ENCODE measurements around the gene PGAM2.

PGAM2 gene

DNA sequence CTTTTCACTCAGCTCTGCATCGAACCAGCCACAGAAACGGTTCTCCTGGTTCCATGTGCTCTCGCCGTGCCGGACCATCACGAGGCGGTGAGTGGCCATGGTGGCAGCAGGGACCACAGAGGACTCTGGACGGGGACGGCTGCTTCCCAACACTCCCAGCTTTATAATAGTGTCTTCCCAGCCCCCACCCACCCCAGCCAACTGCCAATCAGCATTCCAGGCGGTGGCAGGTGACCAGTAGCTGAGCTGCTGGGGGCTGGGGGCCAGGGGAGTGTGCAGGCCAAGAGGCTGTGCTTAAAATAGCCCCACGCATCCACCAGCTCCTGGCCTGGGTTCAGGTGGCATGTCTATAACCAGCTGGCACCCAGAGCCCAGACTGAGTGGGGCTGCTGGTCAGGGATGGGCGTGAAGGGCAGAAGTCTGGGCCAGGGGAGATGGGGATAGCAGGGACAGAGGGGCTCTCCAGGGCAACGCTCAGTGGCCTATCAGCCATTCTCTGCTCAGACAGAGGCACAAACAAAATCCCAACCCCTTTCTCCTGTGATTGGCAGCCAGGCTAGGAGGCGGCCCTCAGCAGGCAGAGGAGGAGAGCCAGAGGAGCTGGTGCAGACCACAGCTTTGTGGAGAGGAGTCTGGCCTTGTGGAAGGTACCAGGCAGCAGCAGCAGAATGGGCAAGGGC, at the start of gene PGAM2:
PGAM2 (minus strand) TSS at position 137 of the 680 bp plus-strand sequence; CDS start at position 99, 38 bp downstream.
- no peak for DNase-seq

DNA sequence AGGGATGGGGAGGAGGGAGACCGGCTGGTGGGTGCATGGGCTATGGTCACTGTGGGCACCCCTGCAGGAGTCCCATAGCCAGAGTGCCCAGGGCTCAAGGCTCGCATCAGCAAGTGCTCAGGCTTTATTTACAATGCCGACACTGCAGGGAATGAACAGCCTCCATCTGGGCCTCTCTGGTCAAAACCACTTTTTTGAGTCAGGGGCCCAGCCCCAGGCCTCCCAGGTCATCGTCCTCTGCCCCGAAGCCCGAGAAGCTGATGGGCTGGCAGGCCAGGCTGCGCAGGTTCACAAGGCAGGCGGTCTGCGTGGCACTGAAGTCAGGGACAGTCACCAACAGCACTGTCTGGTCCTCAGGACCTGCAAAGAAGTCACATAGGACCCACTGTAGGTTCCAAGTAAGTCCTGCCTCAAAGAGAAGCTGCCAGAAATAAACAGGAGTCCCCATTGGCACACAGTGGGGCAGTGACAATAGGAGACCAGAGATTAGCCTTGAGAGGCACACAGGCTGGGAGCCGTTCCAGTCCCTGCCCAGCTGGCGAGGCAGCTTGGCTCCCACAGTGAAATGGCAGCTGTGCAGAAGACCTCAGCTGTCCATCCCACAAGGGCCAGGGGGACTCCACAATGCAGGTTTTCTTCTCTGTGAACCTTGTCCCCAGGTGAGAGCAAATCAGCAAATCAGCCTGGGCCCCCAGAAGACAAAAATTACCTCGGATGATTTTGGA, 49.4 kb upstream of the PGAM2 start:
- no peak for DNase-seq

DNA sequence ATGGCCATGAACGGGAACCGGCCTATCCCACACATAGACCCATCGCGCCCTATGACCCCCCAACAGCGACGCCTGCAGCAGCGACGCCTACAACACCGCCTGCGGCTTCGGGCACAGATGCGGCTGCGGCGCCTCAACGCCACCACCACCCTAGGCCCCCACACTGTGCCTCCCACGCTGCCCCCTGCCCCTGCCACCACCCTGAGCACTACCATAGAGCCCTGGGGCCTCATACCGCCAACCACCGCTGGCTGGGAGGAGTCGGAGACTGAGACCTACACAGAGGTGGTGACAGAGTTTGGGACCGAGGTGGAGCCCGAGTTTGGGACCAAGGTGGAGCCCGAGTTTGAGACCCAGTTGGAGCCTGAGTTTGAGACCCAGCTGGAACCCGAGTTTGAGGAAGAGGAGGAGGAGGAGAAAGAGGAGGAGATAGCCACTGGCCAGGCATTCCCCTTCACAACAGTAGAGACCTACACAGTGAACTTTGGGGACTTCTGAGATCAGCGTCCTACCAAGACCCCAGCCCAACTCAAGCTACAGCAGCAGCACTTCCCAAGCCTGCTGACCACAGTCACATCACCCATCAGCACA, 48.5 kb upstream of the PGAM2 start:
- no peak for DNase-seq

DNA sequence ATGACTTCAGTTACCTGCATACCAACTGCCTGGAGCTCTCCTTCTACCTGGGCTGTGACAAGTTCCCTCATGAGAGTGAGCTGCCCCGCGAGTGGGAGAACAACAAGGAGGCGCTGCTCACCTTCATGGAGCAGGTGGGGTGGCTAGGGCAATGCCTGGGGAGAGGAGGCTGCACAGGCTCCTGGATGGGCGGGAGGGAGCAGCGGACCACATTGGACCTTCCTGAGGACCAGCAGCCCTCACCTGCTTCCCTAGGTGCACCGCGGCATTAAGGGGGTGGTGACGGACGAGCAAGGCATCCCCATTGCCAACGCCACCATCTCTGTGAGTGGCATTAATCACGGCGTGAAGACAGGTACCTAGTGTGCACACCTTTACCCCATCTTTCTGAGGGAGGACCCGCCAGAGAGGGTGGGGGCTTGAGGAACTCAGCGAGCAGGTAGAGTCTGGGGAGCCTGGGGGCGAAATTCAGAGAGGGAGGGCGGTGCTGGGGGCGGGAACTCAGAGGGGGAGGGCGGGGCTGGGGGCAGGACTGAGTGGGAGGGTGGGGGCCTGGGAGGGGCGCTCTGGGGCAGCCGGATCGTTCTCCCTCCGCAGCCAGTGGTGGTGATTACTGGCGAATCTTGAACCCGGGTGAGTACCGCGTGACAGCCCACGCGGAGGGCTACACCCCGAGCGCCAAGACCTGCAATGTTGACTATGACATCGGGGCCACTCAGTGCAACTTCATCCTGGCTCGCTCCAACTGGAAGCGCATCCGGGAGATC, 47.8 kb upstream of the PGAM2 start:
- DNase-seq = no peak

DNA sequence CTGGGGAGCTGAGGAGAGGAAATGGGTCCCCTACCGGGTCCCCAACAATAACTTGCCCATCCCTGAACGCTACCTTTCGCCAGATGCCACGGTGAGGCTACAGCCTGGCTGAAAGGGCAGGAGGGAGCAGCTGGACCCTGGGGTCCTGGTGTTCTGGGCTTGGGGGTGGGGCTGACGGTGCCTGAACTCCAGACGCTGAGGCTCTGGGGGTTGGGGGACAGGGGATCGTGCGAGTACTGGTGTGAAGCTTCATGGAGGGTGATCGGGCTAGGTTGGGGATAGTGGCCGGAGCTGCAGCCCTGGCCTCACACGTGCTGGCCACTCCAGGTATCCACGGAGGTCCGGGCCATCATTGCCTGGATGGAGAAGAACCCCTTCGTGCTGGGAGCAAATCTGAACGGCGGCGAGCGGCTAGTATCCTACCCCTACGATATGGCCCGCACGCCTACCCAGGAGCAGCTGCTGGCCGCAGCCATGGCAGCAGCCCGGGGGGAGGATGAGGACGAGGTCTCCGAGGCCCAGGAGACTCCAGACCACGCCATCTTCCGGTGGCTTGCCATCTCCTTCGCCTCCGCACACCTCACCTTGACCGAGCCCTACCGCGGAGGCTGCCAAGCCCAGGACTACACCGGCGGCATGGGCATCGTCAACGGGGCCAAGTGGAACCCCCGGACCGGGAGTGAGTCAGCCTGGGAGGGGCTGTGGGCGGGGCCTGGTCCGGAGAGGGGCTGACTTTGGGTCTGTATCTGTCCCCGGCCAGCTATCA, 47.0 kb upstream of the PGAM2 start:
- DNase-seq = no peak

DNA sequence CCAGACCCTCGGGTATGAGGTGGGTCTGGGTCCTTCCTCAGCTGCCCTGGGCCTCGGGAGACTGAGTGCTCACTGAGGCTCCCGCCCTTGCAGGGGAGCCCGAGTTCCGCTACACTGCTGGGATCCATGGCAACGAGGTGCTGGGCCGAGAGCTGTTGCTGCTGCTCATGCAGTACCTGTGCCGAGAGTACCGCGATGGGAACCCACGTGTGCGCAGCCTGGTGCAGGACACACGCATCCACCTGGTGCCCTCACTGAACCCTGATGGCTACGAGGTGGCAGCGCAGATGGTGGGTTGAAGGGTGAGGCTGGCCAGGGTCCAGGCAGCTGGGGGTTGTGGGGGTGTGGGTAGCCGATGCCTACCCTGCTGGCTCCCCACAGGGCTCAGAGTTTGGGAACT, 46.4 kb upstream of the PGAM2 start:
- no peak for DNase-seq

DNA sequence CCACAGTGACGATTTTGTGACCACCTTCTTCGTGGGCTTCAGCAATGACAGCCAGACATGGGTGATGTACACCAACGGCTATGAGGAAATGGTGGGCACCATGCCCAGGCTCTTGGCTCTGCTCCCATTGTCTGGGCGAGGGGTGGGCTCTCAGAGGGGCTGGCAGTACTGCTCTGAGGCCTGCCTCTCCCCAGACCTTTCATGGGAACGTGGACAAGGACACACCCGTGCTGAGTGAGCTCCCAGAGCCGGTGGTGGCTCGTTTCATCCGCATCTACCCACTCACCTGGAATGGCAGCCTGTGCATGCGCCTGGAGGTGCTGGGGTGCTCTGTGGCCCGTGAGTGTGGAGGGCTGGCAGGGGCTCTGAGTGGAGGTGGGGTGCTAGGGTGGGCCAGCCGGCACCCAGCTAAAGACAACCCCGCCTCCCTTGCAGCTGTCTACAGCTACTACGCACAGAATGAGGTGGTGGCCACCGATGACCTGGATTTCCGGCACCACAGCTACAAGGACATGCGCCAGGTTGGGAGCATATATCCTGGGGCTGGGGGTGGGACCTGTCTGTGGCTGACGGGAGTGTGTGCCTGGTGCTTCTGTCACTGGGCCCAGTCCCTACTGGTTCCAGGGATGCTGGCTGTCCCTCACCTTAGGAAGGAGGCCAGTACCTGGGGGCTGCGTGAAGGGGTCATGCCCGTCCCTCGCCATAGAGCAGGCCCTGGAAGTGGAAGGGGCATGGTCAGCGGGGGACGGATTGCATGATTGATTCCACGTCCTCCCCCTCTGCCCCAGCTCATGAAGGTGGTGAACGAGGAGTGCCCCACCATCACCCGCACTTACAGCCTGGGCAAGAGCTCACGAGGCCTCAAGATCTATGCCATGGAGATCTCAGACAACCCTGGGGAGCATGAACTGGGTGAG, 45.6 kb upstream of the PGAM2 start:
- DNase-seq = no peak

DNA sequence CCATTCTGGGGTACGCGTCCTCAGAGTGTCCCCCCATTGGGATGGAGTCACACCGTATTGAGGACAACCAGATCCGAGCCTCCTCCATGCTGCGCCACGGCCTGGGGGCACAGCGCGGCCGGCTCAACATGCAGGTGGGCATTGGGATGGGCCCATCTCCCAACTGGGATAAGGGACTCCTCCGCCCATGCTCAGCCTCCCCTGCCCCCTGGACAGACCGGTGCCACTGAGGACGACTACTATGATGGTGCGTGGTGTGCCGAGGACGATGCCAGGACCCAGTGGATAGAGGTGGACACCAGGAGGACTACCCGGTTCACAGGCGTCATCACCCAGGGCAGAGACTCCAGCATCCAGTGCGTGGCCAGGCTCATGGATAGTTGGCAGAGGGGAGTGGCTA, 44.6 kb upstream of the PGAM2 start:
- DNase-seq = no peak

DNA sequence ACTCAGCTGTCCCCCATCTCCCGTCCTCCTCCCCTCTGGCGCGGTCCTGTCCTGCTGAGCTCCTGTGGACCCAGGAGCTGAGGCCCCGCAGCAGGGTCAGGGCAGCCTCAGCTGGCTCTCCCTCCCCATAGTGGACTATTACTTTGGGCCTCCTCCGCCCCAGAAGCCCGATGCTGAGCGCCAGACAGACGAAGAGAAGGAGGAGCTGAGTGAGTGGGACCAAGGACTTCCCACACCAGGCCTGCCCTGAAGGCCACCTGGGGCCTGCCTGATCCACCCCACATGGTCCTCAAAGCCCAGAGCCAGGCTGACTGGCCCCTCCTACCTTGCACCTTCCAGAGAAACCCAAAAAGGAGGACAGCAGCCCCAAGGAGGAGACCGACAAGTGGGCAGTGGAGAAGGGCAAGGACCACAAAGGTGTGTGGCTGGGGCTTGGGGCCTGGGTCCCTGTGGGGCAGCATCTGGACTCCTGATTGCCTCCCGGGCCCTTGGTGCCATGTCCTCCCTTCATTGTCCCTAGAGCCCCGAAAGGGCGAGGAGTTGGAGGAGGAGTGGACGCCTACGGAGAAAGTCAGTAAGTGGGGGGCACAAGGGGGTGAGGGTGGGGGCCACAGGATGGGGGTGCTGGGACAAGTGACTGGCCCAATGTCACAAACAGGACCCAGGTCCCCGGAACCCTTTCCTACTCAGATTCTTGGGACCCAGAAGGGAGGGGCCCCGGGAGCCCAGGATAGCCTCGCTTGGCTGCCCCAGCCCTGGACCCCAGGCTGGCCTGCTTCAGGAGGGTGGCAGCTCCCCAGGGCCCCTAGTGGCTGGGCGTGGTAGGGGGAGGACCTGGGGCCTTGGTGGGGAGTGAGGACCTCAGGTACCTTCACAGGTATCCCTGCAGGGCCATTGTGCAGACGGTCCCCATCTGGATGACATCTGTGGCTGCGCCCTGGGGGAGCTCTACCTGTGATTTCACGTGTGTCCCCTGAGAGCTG, 43.7 kb upstream of the PGAM2 start:
- DNase-seq = no peak

DNA sequence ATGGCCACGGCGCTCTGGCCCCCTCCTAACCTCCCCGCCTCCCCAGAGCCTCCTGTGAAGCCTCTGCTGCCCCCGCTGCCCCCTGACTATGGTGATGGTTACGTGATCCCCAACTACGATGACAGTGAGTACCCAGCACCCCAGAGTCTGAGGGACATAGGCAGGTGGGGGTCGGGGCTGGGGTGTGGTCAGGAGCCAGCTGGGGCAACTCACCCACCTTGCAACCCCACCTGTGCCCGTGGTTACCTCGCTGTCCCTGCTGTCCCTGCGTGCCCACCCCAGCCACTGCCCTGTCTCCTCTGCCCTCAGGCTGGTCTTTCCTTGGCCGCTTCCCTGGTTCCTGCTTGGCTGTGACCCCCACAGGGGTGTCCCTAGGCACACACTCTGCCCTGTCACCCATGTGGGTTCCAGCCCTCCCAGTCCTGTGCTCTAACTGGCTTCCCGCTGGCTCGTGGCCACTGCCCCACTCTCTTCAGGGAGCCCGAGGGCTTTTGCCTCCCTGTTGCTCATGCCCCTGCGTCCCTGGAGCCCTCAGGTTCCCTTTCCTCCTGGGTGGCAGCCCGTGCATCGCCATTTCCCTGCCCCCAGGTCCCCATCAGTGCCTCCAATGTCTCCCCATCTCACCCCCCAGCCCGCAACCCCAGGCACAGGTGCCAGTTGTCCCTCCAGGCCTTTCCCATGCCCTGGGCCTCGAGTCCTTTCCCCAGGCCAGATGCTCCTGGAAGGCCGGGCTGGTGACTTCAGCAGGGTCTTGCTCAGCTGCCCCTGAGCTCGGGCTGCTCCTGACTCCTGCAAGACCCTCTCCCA, 42.8 kb upstream of the PGAM2 start:
- DNase-seq = no peak

DNA sequence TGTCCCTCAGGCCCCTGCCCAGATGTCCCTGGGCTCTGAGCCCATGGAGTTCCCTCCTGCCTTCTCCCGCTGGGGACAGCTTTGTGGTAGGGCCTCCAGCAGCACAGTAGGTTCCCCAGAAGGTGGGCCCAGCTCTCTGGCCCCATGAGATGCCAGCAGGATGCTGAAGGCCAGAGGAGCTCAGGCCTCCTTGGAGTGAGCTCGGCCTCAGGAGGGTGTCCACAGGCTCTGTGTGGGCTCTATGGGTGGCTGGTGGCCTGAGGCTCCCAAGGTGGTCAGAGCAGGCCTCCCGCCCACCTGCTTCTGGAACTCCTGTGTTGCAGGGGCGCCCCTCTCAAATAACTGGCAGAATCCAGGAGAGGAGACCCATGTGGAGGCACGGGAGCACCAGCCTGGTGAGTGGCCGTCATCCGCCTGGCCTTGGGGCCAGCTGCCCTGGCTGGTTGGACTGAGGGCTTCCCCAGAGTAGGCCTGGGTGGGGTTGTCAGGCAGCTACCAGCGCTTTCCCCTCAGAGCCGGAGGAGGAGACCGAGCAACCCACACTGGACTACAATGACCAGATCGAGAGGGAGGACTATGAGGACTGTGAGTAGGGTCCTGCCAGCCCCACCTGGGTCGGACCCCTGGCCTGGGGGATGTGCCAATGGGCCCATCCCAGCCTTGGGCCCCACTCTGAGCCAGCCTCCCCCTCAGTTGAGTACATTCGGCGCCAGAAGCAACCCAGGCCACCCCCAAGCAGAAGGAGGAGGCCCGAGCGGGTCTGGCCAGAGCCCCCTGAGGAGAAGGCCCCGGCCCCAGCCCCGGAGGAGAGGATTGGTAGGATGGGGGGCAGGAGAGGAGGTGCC, 42.0 kb upstream of the PGAM2 start:
- no peak for DNase-seq

DNA sequence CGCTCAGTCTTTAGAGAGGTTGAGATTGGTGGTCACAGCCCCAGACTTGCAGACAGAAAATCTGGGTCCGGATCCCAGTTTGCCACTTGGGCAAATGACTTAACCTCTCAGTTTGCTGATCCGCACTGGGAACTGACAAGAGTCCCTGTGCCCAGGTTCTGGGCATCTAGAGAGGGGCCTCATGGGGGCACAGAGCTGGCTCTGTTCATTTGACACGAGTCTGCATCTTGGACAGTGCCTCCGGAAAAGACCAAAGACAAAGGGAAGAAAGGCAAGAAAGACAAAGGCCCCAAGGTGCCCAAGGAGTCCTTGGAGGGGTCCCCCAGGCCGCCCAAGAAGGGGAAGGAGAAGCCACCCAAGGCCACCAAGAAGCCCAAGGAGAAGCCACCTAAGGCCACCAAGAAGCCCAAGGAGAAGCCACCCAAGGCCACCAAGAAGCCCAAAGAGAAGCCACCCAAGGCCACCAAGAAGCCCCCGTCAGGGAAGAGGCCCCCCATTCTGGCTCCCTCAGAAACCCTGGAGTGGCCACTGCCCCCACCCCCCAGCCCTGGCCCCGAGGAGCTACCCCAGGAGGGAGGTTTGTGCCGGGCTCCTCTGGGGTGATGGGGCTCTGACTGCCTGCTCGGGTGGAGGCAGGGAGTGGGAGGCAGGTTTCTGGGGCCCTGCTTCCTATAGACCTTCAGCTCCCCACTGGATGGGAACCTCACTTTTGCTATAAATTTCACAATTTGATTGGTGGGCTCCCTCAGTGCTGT, 41.1 kb upstream of the PGAM2 start:
- no peak for DNase-seq

DNA sequence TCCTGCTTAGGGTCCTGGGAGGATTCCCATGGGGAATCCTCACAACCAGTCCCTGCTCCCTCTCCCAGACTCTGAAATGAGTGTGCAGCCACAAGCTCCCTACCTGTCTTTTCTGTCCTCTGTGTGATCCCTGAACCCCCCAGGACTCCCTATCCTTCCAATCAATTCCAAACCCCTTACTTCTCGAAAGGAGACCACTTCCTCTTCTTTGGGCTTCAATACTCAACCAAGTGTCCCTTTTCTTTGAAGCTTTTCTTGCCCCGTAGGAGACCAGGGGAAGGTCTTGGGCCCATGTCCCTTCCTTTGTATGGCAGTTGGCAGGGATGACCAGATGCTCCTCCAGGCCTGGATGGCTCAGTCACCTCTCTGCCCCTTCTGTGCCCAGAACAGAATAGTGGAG, 40.5 kb upstream of the PGAM2 start:
- DNase-seq = no peak

DNA sequence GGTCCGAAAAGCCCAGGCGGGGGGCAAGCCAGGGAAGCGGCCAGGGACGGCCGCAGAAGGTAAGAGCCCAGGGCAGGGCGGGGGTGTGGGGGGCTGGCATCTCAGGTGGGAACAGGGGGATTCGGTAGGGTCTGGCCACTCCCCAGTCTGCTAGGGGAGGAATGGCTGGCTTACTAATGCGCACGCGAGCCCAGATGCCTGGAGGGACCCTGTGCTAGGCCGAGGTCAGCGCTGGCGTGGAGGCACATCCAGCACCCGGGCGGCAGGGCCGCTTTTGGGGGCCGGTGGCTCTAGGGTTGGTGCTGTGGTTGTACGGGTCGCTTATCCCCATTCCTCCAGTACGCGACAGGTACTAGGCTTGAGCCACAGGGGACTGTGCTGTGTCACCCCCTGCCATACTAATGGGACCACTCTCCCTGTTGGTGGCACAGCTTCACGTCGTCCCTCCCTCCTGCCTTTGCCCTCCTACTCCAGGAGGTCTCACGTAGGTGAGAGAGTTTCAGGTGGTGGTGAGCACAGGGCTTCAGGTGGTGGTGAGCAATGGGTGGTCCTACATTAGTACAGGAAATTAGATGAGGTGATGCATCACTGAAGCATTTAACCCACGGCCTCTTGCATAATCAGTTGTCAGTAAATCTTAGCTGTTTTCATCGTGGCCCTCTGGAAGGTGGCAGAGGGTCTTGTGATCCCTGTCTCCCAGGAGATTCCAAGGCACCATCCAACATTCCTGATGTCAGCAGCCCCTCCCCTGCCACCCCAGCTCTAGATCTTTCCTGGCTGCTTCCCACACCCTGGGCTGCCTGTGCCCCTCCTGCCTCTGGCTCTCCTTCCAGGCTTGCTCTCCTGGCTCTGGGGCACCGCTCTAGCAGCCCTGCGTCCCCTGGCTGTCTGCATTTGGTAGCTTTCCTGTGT, 39.7 kb upstream of the PGAM2 start:
- DNase-seq = no peak

DNA sequence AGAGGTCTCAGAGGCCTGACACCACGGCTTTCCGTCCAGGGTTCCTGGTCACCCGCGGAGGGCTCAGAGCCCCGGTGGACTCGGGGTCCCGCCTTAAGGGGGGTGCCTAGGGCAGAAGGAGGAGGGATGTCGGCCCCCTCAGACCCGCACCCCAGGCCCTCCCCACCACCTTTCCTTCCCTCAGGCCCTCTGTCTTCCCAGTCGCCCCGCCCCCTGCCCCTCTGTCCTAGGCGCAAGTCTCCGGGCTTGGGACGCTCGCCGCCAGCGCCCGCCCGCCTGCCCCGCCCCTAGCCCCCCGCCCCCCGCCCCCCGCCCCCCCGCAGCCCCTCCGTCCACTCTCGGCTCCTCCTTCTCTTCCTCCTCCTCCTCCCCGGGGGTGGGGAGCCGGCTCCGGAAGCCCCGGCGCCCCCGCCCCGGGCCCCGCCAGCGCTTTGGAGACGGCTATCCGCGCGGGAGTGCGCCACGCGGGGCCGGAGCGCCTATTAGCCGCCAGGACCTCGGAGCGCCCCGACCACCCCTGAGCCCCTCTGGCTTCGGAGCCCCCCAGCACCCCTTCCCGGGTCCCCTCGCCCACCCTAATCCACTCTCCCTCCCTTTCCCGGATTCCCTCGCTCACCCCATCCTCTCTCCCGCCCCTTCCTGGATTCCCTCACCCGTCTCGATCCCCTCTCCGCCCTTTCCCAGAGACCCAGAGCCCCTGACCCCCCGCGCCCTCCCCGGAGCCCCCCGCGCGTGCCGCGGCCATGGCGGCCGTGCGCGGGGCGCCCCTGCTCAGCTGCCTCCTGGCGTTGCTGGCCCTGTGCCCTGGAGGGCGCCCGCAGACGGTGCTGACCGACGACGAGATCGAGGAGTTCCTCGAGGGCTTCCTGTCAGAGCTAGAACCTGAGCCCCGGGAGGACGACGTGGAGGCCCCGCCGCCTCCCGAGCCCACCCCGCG, 38.8 kb upstream of the PGAM2 start, which contains the start of gene AEBP1:
AEBP1 (plus strand) TSS at position 423 of the 937 bp plus-strand sequence; CDS start at position 744, 321 bp downstream.
- no peak for DNase-seq

Data from activated effector memory CD4-positive, alpha-beta T cell treated with Interleukin-2 at 50 U/mL for 16 hours (primary cell).